ENCODE results near the gene MMP28.
"Not testable (repeated sequence)": the region's sequence is repeated elsewhere in the genome, so short reads cannot be mapped to it uniquely, and the experiment has no call there.

Gene MMP28

DNA sequence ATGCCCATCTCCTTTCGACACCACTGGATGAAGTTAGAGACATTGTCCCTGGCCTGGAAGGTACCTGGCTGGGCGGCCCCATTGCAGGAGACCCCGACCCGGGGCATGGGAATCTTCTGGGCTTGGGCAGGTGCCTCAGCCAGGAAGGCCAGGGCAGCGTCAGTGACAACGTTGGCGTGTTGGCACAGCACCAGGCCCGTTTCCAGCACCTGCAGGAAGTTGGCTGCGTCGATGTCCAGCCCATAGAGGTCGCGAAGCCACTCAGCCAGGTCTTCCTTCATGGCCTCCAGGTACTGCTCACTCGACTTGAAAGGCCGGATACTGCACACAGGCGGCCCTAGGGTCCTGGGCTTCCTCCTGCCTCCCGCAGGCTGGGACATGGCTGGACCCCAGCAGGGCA, 43.0 kb downstream of the MMP28 start:
- TF ChIP-seq, protein P1, sequence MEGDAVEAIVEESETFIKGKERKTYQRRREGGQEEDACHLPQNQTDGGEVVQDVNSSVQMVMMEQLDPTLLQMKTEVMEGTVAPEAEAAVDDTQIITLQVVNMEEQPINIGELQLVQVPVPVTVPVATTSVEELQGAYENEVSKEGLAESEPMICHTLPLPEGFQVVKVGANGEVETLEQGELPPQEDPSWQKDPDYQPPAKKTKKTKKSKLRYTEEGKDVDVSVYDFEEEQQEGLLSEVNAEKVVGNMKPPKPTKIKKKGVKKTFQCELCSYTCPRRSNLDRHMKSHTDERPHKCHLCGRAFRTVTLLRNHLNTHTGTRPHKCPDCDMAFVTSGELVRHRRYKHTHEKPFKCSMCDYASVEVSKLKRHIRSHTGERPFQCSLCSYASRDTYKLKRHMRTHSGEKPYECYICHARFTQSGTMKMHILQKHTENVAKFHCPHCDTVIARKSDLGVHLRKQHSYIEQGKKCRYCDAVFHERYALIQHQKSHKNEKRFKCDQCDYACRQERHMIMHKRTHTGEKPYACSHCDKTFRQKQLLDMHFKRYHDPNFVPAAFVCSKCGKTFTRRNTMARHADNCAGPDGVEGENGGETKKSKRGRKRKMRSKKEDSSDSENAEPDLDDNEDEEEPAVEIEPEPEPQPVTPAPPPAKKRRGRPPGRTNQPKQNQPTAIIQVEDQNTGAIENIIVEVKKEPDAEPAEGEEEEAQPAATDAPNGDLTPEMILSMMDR (IDR thresholded peaks at IDR 0.05; ENCODE audit: low read depth, low read length, missing control alignments): no peak
- H3K4me3 ChIP-seq (replicated peaks; ENCODE audit: low read depth, low read length): no peak overlapping the region
- no peak for DNase-seq (ENCODE audit: extremely low read depth, low read depth)

GRCh38 chr17:35751541-35751940, 43.9 kb downstream of the MMP28 start:
- not testable (repeated sequence) for H3K4me3 ChIP-seq (replicated peaks; ENCODE audit: low read depth, low read length); DNase-seq (ENCODE audit: extremely low read depth, low read depth)

DNA sequence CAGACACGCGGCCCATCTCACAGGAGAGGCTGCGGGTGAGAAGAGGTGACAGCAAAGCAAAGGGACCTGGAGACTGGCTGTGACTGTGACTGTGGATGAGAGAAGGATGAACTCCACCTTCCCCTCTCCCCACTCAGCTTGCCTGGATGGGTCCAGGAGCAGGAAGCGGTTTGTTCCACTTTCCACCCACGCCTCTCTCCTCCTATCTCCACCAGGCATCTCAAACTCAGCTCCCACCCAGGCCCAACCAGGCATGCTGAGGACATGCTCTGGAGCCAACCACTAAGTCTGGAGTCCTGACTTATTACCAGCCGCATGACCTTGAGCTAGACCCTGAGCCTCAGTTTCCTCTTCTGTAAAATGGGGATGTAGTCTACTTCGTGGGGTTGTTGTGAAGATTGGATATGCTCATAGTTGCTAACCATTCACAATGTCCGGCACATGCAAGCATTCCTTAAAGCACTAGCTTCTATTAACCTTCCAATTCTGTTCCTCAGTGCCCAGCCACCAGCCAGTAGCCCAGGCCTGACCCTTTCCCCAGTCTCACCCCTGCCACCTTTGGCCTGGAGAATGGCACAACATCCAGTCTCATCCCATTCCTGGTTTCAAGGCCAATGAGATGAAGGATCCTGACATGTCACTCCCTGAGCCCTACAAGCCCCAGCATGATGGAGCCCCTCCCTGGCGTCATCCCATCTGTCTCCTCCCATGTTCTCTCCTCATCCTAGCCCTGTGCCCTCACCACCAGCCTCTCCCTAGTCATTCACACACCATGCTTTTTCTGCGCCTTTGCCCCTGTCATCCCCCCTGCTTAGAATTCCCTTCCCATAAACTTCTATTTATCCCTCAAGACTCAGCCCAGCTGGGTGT, 44.7 kb downstream of the MMP28 start:
- H3K4me3 ChIP-seq (replicated peaks; ENCODE audit: low read depth, low read length): no peak overlapping the region
- no peak for DNase-seq (ENCODE audit: extremely low read depth, low read depth)
- TF ChIP-seq, protein P1 (IDR thresholded peaks at IDR 0.05; ENCODE audit: low read depth, low read length, missing control alignments): no peak

DNA sequence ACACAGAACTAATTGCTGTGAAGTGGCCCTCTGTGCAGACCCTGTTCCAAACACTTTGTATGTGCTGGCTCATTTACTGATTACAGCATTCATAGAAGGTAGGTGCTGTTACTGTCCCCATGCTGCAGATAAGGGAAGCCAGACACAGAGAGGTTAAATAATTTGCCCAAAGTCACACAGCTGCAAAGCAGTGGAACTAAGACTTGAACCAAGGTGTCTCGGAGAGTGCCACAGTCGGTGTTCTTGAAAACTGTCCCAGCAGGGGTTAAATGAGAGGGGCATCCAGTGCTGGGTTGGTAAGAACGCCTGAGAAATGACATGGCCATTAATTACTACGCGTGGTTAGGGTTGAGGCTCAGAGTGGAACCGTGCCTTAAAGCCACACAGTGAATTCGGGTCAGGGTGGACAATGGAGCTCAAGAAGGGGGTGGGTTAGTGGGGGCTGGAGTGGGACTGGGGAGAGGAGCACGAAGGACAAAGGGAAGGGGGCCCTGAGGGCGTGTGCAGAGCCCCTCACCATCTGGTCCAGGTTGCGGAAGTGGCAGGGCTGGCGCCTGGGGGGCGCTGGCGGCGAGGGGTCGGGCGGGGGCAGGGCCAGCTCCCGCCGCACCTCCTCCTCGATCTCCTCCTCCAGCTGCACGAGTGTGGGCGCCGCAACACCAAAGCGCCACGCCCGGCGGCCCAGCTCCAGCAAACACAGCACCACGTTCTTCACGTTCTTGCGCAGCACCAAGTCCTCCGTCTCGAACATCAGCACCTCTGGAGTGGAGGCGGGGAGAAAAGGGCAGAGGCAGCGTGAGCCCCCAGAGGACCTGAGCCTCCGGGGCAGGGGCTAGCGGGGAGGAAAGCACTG, 45.7 kb downstream of the MMP28 start:
- DNase-seq (ENCODE audit: extremely low read depth, low read depth): no peak
- H3K4me3 ChIP-seq (replicated peaks; ENCODE audit: low read depth, low read length): no peak overlapping the region
- TF ChIP-seq, protein P1 (IDR thresholded peaks at IDR 0.05; ENCODE audit: low read depth, low read length, missing control alignments): no peak

DNA sequence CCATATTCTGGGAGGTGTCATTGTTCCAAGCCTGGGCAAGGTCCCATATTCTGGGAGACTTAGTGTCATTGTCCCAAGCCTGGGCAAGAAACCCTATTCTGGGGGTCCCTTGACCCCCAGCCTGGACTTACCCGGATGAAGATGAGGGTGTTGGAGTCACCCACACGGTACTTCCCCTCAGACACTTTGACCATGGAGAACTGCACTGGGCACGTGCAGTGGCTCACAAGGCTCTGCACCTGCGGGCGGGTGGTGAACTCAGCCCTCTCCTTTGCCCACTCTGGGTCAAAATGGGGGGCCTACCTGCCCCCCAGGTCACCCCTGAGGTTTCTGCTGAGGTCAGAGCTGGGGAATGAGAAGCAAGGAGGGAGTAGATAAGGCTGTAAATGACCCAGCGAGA, 46.5 kb downstream of the MMP28 start:
- H3K4me3 ChIP-seq (replicated peaks; ENCODE audit: low read depth, low read length): no peak overlapping the region
- TF ChIP-seq, protein P1 (IDR thresholded peaks at IDR 0.05; ENCODE audit: low read depth, low read length, missing control alignments): no peak
- no peak for DNase-seq (ENCODE audit: extremely low read depth, low read depth)

DNA sequence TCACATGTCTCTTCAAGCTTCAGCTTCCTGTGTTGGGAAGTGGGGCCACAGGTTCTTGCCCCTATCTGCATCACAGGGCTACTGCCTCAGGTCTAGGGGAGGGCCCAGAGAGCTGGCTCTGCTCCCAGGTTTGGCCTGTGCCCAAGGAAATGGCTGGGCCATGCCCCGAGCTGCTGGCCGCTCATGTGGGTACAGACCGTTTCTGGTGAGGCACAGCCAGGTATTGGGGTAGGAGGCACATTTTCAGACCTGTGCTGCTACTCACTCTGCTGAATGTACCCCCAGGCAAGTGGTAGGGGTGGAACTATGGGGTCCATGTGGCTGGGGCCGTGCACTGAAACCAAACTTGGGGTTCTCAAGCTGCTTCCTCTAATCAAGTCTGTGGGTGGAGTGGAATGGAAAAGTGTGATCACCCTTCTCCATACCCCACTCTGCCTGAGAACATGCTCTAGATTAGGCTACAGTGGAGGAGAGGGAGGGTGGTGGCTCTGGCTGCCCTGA, 47.0 kb downstream of the MMP28 start:
- H3K4me3 ChIP-seq (replicated peaks; ENCODE audit: low read depth, low read length): no peak overlapping the region
- no peak for DNase-seq (ENCODE audit: extremely low read depth, low read depth)
- TF ChIP-seq, protein P1 (IDR thresholded peaks at IDR 0.05; ENCODE audit: low read depth, low read length, missing control alignments): no peak

DNA sequence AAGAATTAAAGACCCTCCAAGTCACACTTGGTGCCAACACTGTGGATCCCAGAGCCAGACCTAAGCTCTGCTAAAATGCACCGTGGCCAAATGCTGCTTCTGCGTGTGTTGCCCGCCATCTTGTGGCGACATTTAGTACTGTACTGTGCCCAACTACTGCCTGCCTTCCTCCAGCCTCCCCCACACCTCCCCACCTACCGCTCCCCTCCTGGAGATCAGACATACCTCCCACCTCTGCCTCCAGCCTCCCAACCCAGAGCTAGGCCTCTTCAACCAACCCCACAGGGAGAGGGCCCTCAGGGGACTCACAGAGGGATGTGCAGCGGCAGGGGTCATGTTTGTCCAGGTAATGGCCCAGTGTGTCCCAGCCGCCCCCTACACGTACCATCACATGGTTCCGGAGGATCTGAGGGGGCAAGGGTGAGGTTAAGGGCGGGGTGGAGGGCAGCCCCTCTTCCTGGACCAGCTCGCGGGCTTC, 47.9 kb downstream of the MMP28 start:
- DNase-seq (ENCODE audit: extremely low read depth, low read depth): peak; percentile 58
- TF ChIP-seq, protein P1 (IDR thresholded peaks at IDR 0.05; ENCODE audit: low read depth, low read length, missing control alignments): peak; percentile 74
- no peak overlapping the region for H3K4me3 ChIP-seq (replicated peaks; ENCODE audit: low read depth, low read length)
